Thyroid gland (tissue), 4 donors: Measurements from ENCODE around the gene RTN4RL1.

Source experiments
- CTCF ChIP-seq, 6 experiments: fragments of 200-600 bp in 3 of 6; fragments of 450-650 bp in 3 of 6; sonication (generic) in 3 of 6; IDR thresholded peaks; one replicate each; pipeline ENCODE4 v1.5.1; 2016 to 2019; ENCODE audit warnings: antibody characterized with exemption in 6 of 6, mild to moderate bottlenecking in 2 of 6, inconsistent platforms in 1 of 6, moderate library complexity in 1 of 6
- POLR2A ChIP-seq, 2 donors: fragments of 450-650 bp; IDR thresholded peaks; one replicate each; pipeline ENCODE4 v1.6.1; 2017; ENCODE audit warnings: antibody characterized with exemption in 2 of 2, mild to moderate bottlenecking in 2 of 2, moderate library complexity in 1 of 2

- TF ChIP-seq POLR2A (IDR thresholded peaks at IDR 0.05): no peak
- no peak for TF ChIP-seq CTCF (IDR thresholded peaks at IDR 0.05)
These were observed 109.2 kb downstream of the RTN4RL1 start for GRCh38 chr17:1915889-1916288.
